GM12878 (cell line): ENCODE measurements around the gene PRPS1. TPM values are rescaled to one million over a fixed set of nuclear protein-coding genes. Genes with fewer than 3 reads are reported as not detected.

Experiments used
- CBFB ChIP-seq: IDR thresholded peaks from 2 replicates; pipeline ENCODE4 v1.6.1; 2016; ENCODE audit warnings: antibody characterized with exemption, low read depth
- CHD1 ChIP-seq: IDR thresholded peaks from 2 replicates; pipeline ENCODE4 v1.6.1; 2012; ENCODE audit warnings: low read depth, low read length, improper control_type of control experiment
- E4F1 ChIP-seq: fragments of 450-650 bp; IDR thresholded peaks from 2 replicates; pipeline ENCODE4 v1.6.1; 2018; ENCODE audit warnings: borderline replicate concordance, mild to moderate bottlenecking; ENCODE audit not compliant: partially characterized antibody
- IRF4 ChIP-seq: IDR thresholded peaks from 2 replicates; pipeline ENCODE4 v1.6.1; 2011; ENCODE audit warnings: low read depth, low read length
- KDM1A ChIP-seq: fragments of 200-600 bp; sonication (generic); IDR thresholded peaks from 2 replicates; pipeline ENCODE4 v1.6.1; 2016; ENCODE audit warnings: borderline replicate concordance
- MLLT1 ChIP-seq: fragments of 450-650 bp; IDR thresholded peaks from 2 replicates; pipeline ENCODE4 v1.6.1; 2016; ENCODE audit warnings: mild to moderate bottlenecking
- POLR2AphosphoS2 ChIP-seq: IDR thresholded peaks from 2 replicates; pipeline ENCODE4 v1.6.1; 2011; ENCODE audit warnings: low read depth, mild to moderate bottlenecking, low read length, improper control_type of control experiment, moderate library complexity
- POLR2AphosphoS5 ChIP-seq: IDR thresholded peaks from 2 replicates; pipeline ENCODE4 v1.6.1; 2011; ENCODE audit warnings: mild to moderate bottlenecking, low read length, inconsistent platforms
- POU2F2 ChIP-seq: IDR thresholded peaks from 3 replicates; pipeline ENCODE4 v1.6.1; 2011; ENCODE audit warnings: low read depth, mild to moderate bottlenecking, low read length, borderline replicate concordance
- SIN3A ChIP-seq: IDR thresholded peaks from 2 replicates; pipeline ENCODE4 v1.6.1; 2012; ENCODE audit warnings: low read depth, low read length, improper control_type of control experiment
- STAT1 ChIP-seq: fragments of 450-650 bp; conservative IDR thresholded peaks from 2 replicates; pipeline ENCODE4 v1.6.1; 2014; ENCODE audit warnings: antibody characterized with exemption, mild to moderate bottlenecking
- ZBED1 ChIP-seq: IDR thresholded peaks from 2 replicates; pipeline ENCODE4 v1.6.1; 2016; ENCODE audit warnings: borderline replicate concordance
- ZBTB4 ChIP-seq: fragments of 450-650 bp; formaldehyde crosslinking; IDR thresholded peaks from 2 replicates; pipeline ENCODE4 v1.4.0; 2022; ENCODE audit warnings: mild to moderate bottlenecking, moderate library complexity
- ZNF687 ChIP-seq: fragments of 450-650 bp; IDR thresholded peaks from 2 replicates; pipeline ENCODE4 v1.6.1; 2017; ENCODE audit warnings: mild to moderate bottlenecking, moderate library complexity
- polyA plus RNA-seq, 11 experiments: library from polyadenylated mRNA; depleted of rRNA in 4 of 11; unstranded in 6 of 11; stranded (reverse) in 5 of 11; fragments of >200 nt; fragmentation: Nextera tagmentation in 4 of 11; fragmentation: Illumina TruSeq in 1 of 11; extraction: Ambion mirVana in 4 of 11; extraction: Trizol in 1 of 11; gene quantifications; 1 replicate in 1 of 11; 2 replicates in 10 of 11; pipeline versions ENCODE4 v1.2.1 to v1.2.3, GENCODE V29; 2011 to 2016; ENCODE audit warnings: inconsistent platforms in 2 of 11, missing spikeins in 2 of 11, low read depth in 1 of 11
- total RNA-seq, 4 experiments: library from RNA; depleted of rRNA in 3 of 4; stranded (reverse); fragments of >200 nt in 3 of 4; fragmentation: Illumina TruSeq in 1 of 4; extraction: Trizol in 1 of 4; gene quantifications; 2 replicates each; pipeline versions ENCODE4 v1.2.1 to v1.2.3, GENCODE V29; 2013 to 2021

The PRPS1 gene
- total and polyA plus RNA-seq, 10 of the 15 experiments (the other 5 are each of a cell fraction or from before 2014, with no cell fraction given) = 26.5 to 86.5 (median 61.1) TPM

GRCh38 chrX:107676559-107677378 is 48.5 kb downstream of the PRPS1 start (continued):
- TF ChIP-seq E4F1 (no peak), MLLT1 (no peak), SIN3A (no peak), POLR2AphosphoS2 (no peak), ZBTB4 (CRISPR knock-in tag) (no peak), ZBED1 (0 out of 2 replicates have a peak, but pooled peaks have one; percentile 21), STAT1 (no peak), KDM1A (no peak), CBFB (0 out of 2 replicates have a peak, but pooled peaks have one; percentile 19), POU2F2 (no peak), ZNF687 (peak; percentile 93), IRF4 (0 out of 2 replicates have a peak, but pooled peaks have one; percentile 14), POLR2AphosphoS5 (no peak), CHD1 (no peak)
